Stimulated activated CD8-positive, alpha-beta memory T cell treated with anti-CD3 and anti-CD28 coated beads, Interleukin-15, amount 100 ng/mL, for 48 hours (primary cell): ENCODE data around the gene MYO9A.
A peak's percentile ranks its signal among the peaks of the same experiment; 100 is the strongest.
"Not testable (repeated sequence)": the region's sequence is repeated elsewhere in the genome, so short reads cannot be mapped to it uniquely, and the experiment has no call there.

ENCODE experiments used
- DNase-seq, 2 donors: peaks; one replicate each; pipeline ENCODE4 v3.0.0-alpha.2; 2020; ENCODE audit warnings: low read depth in 2 of 2

MYO9A gene

GRCh38 chr15:72140088-72140487, 22.1 kb upstream of the MYO9A start:
- no peak for DNase-seq

- DNase-seq: no peak
Measured at GRCh38 chr15:72139667-72140066, 21.7 kb upstream of the MYO9A start.

GRCh38 chr15:72136170-72137051, 18.5 kb upstream of the MYO9A start:
- DNase-seq: no peak

GRCh38 chr15:72135719-72136118, 17.8 kb upstream of the MYO9A start:
- no peak for DNase-seq

- no peak for DNase-seq
Measured at GRCh38 chr15:72133211-72133610, 15.3 kb upstream of the MYO9A start.

GRCh38 chr15:72131922-72132321, 14.0 kb upstream of the MYO9A start:
- no peak for DNase-seq

GRCh38 chr15:72130272-72130671, 12.3 kb upstream of the MYO9A start:
- DNase-seq: no peak

- DNase-seq: no peak
Measured at GRCh38 chr15:72128359-72128758, 10.4 kb upstream of the MYO9A start.

GRCh38 chr15:72127724-72128322, 9.9 kb upstream of the MYO9A start:
- no peak for DNase-seq

- DNase-seq: no peak
Measured at GRCh38 chr15:72124218-72124617, 6.3 kb upstream of the MYO9A start.

- peak; percentile 65 to 71 for DNase-seq
Measured at GRCh38 chr15:72117486-72118016, 399 bp downstream of the MYO9A start.

GRCh38 chr15:72116731-72117485, 1.0 kb downstream of the MYO9A start:
- peak in 1 of 2 donors; percentile 2 for DNase-seq

- DNase-seq: no peak
Measured at GRCh38 chr15:72113347-72114031, 4.5 kb downstream of the MYO9A start.

GRCh38 chr15:72112805-72113204, 5.1 kb downstream of the MYO9A start:
- DNase-seq: no peak

- no peak for DNase-seq
Measured at GRCh38 chr15:72112116-72112515, 5.8 kb downstream of the MYO9A start.

- no peak for DNase-seq
Measured at GRCh38 chr15:72110355-72110754, 7.6 kb downstream of the MYO9A start.

GRCh38 chr15:72106068-72106467, 11.9 kb downstream of the MYO9A start:
- DNase-seq: no peak

GRCh38 chr15:72105111-72105510, 12.8 kb downstream of the MYO9A start:
- no peak for DNase-seq

GRCh38 chr15:72100551-72100950, 17.4 kb downstream of the MYO9A start:
- not testable (repeated sequence) for DNase-seq

- DNase-seq: no peak
Measured at GRCh38 chr15:72099155-72099554, 18.8 kb downstream of the MYO9A start.

- DNase-seq: no peak
Measured at GRCh38 chr15:72098040-72098439, 19.9 kb downstream of the MYO9A start.

- DNase-seq: no peak
Measured at GRCh38 chr15:72096796-72097195, 21.2 kb downstream of the MYO9A start.
